GM12878 (cell line): ENCODE measurements around the gene KHNYN. TPM values are rescaled to one million over a fixed set of nuclear protein-coding genes. Genes with fewer than 3 reads are reported as not detected.

Experiments used
- ATAC-seq: fragments of 200-7000 bp; cut with Tn5 transposase; 3 replicates; pipeline ENCODE4 v1.9.1; 2020; ENCODE audit warnings: mild to moderate bottlenecking, moderate library complexity
- BruUV-seq: library from RNA; stranded (reverse); fragments of 400-500 nt; replicated peaks from 2 replicates; lab custom pipeline; 2021; lab: Mats Ljungman, UMichigan
- CTCF ChIA-PET: fragments of 300-600 bp; sonication (Branson Sonifier 250); formaldehyde crosslinking; extraction: SDS; loops from one replicate; lab custom pipeline; 2021; ENCODE audit warnings: inconsistent platforms; lab: Yijun Ruan, JAX
- POLR2A ChIA-PET: fragments of 350-600 bp; formaldehyde crosslinking; extraction: SDS; loops from one replicate; lab custom pipeline; 2021; ENCODE audit warnings: inconsistent platforms; lab: Charles Lee
- RAD21 ChIA-PET: fragments of 300-600 bp; sonication (Branson Sonifier 250); formaldehyde crosslinking; loops from one replicate; lab custom pipeline; 2023; ENCODE audit warnings: antibody characterized with exemption; ENCODE audit not compliant: unreplicated experiment; lab: Charles Lee
- SMC1A ChIA-PET: fragments of 300-600 bp; sonication (Branson Sonifier 250); formaldehyde crosslinking; loops from one replicate; lab custom pipeline; 2023; ENCODE audit not compliant: unreplicated experiment, uncharacterized antibody; lab: Charles Lee
- DNase-seq: peaks from one replicate; pipeline ENCODE4 v3.0.0-alpha.2; 2011; ENCODE audit warnings: low read depth, low spot score
- FAIRE-seq: peaks from 3 replicates; lab custom pipeline; 2011; peaks lifted over from hg19 to GRCh38; lab: Jason Lieb, UNC
- H2AFZ ChIP-seq: 2 replicates; pipeline ENCODE4 v1.6.0; 2011; ENCODE audit warnings: low read depth, low read length, control low read depth; ENCODE audit not compliant: control insufficient read depth
- H3K27ac ChIP-seq: 2 replicates; pipeline ENCODE4 v1.5.1; 2011; ENCODE audit warnings: control low read depth; ENCODE audit not compliant: control insufficient read depth, insufficient read depth
- H3K27me3 ChIP-seq, 2 experiments: replicated peaks in 1 of 2; 2 replicates each; pipeline versions ENCODE4 v1.6.0 to v1.6.1; 2011; ENCODE audit warnings: low read length in 1 of 2; ENCODE audit not compliant: control insufficient read depth in 2 of 2, insufficient read depth in 2 of 2
- H3K36me3 ChIP-seq, 2 experiments: 2 replicates each; pipeline ENCODE4 v1.5.1; 2011; ENCODE audit warnings: low read length in 1 of 2; ENCODE audit not compliant: control insufficient read depth in 2 of 2, insufficient read depth in 2 of 2
- H3K4me1 ChIP-seq: 2 replicates; pipeline ENCODE4 v1.6.1; 2011; ENCODE audit warnings: mild to moderate bottlenecking, low read length, moderate library complexity, mixed read lengths; ENCODE audit not compliant: control insufficient read depth, insufficient read depth
- H3K4me2 ChIP-seq: 2 replicates; pipeline ENCODE4 v1.6.0; 2011; ENCODE audit warnings: control low read depth; ENCODE audit not compliant: control insufficient read depth, insufficient read depth
- H3K4me3 ChIP-seq: fragments of 200-600 bp; sonication (generic); 2 replicates; pipeline ENCODE4 v1.5.1; 2016
- H3K79me2 ChIP-seq: 2 replicates; pipeline ENCODE4 v1.6.0; 2011; ENCODE audit warnings: low read length; ENCODE audit not compliant: control insufficient read depth, insufficient read depth
- H3K9ac ChIP-seq: 2 replicates; pipeline ENCODE4 v1.8.0; 2011; ENCODE audit warnings: low read length, control low read depth, mixed read lengths; ENCODE audit not compliant: control insufficient read depth, insufficient read depth
- H3K9me3 ChIP-seq: replicated peaks from 3 replicates; pipeline ENCODE4 v1.5.1; 2011; ENCODE audit warnings: mild to moderate bottlenecking, low read length; ENCODE audit not compliant: control insufficient read depth, insufficient read depth
- H4K20me1 ChIP-seq: 2 replicates; pipeline ENCODE4 v1.6.0; 2011; ENCODE audit not compliant: control insufficient read depth, insufficient read depth
- ATF7 ChIP-seq: fragments of 450-650 bp; IDR thresholded peaks from 2 replicates; pipeline ENCODE4 v1.6.1; 2016; ENCODE audit warnings: low read depth, mild to moderate bottlenecking
- CREB1 ChIP-seq: IDR thresholded peaks from 2 replicates; pipeline ENCODE4 v1.6.1; 2012; ENCODE audit warnings: low read depth, mild to moderate bottlenecking, inconsistent platforms
- EP300 ChIP-seq, 2 experiments: fragments of 150-350 bp in 1 of 2; IDR thresholded peaks; 2 replicates each; pipeline ENCODE4 v1.6.1; 2011 to 2012; ENCODE audit warnings: low read depth in 2 of 2, low read length in 2 of 2, borderline replicate concordance in 1 of 2, improper control_type of control experiment in 1 of 2, inconsistent platforms in 1 of 2; ENCODE audit not compliant: control insufficient read depth in 1 of 2
- NR2F1 ChIP-seq: fragments of 450-650 bp; conservative IDR thresholded peaks from 2 replicates; pipeline ENCODE4 v1.6.1; 2017; ENCODE audit warnings: mild to moderate bottlenecking
- RUNX3 ChIP-seq: IDR thresholded peaks from 2 replicates; pipeline ENCODE4 v1.6.1; 2012; ENCODE audit warnings: low read length, inconsistent platforms
- WGBS: methylation state at CpG from one replicate; pipeline ENCODE4 v1.1.6; 2016; ENCODE audit warnings: low lambda C conversion rate; ENCODE audit not compliant: insufficient replicate concordance, insufficient coverage; ENCODE audit errors: missing lambda C conversion rate; 5-methylcytosine and 5-hydroxymethylcytosine counted together
- in situ Hi-C: fragments of 300-500 bp; cut with MboI; formaldehyde crosslinking; loops from 9 replicates; pipeline ENCODE4 v1.14.3; 2018; ENCODE audit warnings: mixed read lengths
- intact Hi-C: fragments of 100-400 bp; cut with micrococcal nuclease; formaldehyde crosslinking; loops from one replicate; pipeline ENCODE4 v1.14.2; 2022; ENCODE audit not compliant: unreplicated experiment
- polyA plus RNA-seq, 11 experiments: library from polyadenylated mRNA; depleted of rRNA in 4 of 11; unstranded in 6 of 11; stranded (reverse) in 5 of 11; fragments of >200 nt; fragmentation: Nextera tagmentation in 4 of 11; fragmentation: Illumina TruSeq in 1 of 11; extraction: Ambion mirVana in 4 of 11; extraction: Trizol in 1 of 11; gene quantifications; 1 replicate in 1 of 11; 2 replicates in 10 of 11; pipeline versions ENCODE4 v1.2.1 to v1.2.3, GENCODE V29; 2011 to 2016; ENCODE audit warnings: inconsistent platforms in 2 of 11, missing spikeins in 2 of 11, low read depth in 1 of 11
- total RNA-seq, 4 experiments: library from RNA; depleted of rRNA in 3 of 4; stranded (reverse); fragments of >200 nt in 3 of 4; fragmentation: Illumina TruSeq in 1 of 4; extraction: Trizol in 1 of 4; gene quantifications; 2 replicates each; pipeline versions ENCODE4 v1.2.1 to v1.2.3, GENCODE V29; 2013 to 2021

The KHNYN gene
- total and polyA plus RNA-seq, 10 of the 15 experiments (the other 5 are each of a cell fraction or from before 2014, with no cell fraction given), result 1.4 to 34.7 (median 21.5) TPM

GRCh38 chr14:24483604-24484252, 54.0 kb downstream of the KHNYN start:
- ChIA-PET CTCF (interaction anchor here (0.8 to 1.6 kb wide), 6 partner anchors 52 to 196 kb away, joined by 3 to 7 read pairs (median 4); no protein-coding TSS in a partner anchor), RAD21 (interaction anchor here (0.7 kb wide), 1 partner anchor 120 kb away, joined by 3 read pairs; no protein-coding TSS in a partner anchor), POLR2A (no interaction called here), SMC1A (interaction anchor here (1.0 to 1.6 kb wide), 6 partner anchors 147 to 226 kb away, joined by 3 to 4 read pairs (median 3); no protein-coding TSS in a partner anchor)
- Histone ChIP-seq H3K4me2 (peak overlapping the region; percentile 60), H4K20me1 (no peaks in the 10 kb centered on the region), H2AFZ (peak overlapping the region; percentile 56), H3K4me3 (no peak overlapping the region), H3K9me3 (no peaks in the 10 kb centered on the region; the same call in 2 of the 3 replicates), H3K9ac (no peak overlapping the region; the same call in 1 of the 2 replicates), H3K79me2 (no peaks in the 10 kb centered on the region), H3K27ac (no peak overlapping the region), H3K36me3 (no peaks in the 10 kb centered on the region), H3K27me3 (no peaks in the 10 kb centered on the region), H3K4me1 (peaks cover 13% of the 10 kb centered on the region)
- WGBS, result 17% methylated on average over 4 of the region's 4 CpGs
- ATAC-seq, result peak; percentile 46
- intact Hi-C loops (loop anchor here (10.0 kb wide), 1 partner anchor 121 kb away; the partner anchor contains the start of gene GZMH), in situ Hi-C loops (no loop called here)
- BruUV-seq, result no TSS peak
- FAIRE-seq, result no peak
- TF ChIP-seq NR2F1 (no peak), RUNX3 (peak; percentile 83), CREB1 (no peak; the same call in 1 of the 2 replicates), ATF7 (0 out of 2 replicates have a peak, but pooled peaks have one; percentile 29), EP300 (IDR thresholded peaks at IDR 0.05; ENCODE audit: borderline replicate concordance in 1 of 2, control insufficient read depth in 1 of 2, low read depth in 2 of 2, low read length in 2 of 2) (no peak)
- DNase-seq, result no peak

Other genes with a start within 250 kb of the KHNYN start
Only the 7 nearest of the 25 such genes appear.
- 0.11 and 0.23 TPM in 2 replicates for gene ADCY4, start 94.9 kb upstream of the KHNYN start, total RNA-seq (2014; rRNA removed)
- gene ADCY4, start 94.9 kb upstream of the KHNYN start, total RNA-seq (2014; rRNA removed; fragmentation: Illumina TruSeq; extraction: Trizol), result 0.46 TPM in 1 of 2 replicates, not detected in the other
- 0.87 and 1.0 TPM in 2 replicates for gene ADCY4, start 94.9 kb upstream of the KHNYN start, total RNA-seq (2021)
- 0.09 and 0.34 TPM in 2 replicates for gene ADCY4, start 94.9 kb upstream of the KHNYN start, polyA plus RNA-seq (2011; rRNA removed)
- gene ADCY4, start 94.9 kb upstream of the KHNYN start, polyA plus RNA-seq (2014; fragmentation: Illumina TruSeq; extraction: Trizol), result 0.21 and 0.60 TPM in 2 replicates
- under 1 TPM; 0.05 to 0.11 TPM for gene ADCY4, start 94.9 kb upstream of the KHNYN start, polyA plus RNA-seq (2014; fragmentation: Nextera tagmentation; extraction: Ambion mirVana)
- gene ADCY4, start 94.9 kb upstream of the KHNYN start, polyA plus RNA-seq (2014; rRNA removed), result 0.19 and 1.1 TPM in 2 replicates
- gene ADCY4, start 94.9 kb upstream of the KHNYN start, polyA plus RNA-seq (2016; fragmentation: Nextera tagmentation; extraction: Ambion mirVana), result under 1 TPM; 0.21 to 0.33 TPM
- gene RIPK3, start 90.0 kb upstream of the KHNYN start, total RNA-seq (2014; rRNA removed), result 10.7 and 11.6 TPM in 2 replicates
- gene RIPK3, start 90.0 kb upstream of the KHNYN start, total RNA-seq (2014; rRNA removed; fragmentation: Illumina TruSeq; extraction: Trizol), result 8.3 and 8.6 TPM in 2 replicates
- gene RIPK3, start 90.0 kb upstream of the KHNYN start, total RNA-seq (2021), result 11.2 and 12.8 TPM in 2 replicates
- 4.4 and 6.5 TPM in 2 replicates for gene RIPK3, start 90.0 kb upstream of the KHNYN start, polyA plus RNA-seq (2011; rRNA removed)
- 7.4 and 8.3 TPM in 2 replicates for gene RIPK3, start 90.0 kb upstream of the KHNYN start, polyA plus RNA-seq (2014; fragmentation: Illumina TruSeq; extraction: Trizol)
- gene RIPK3, start 90.0 kb upstream of the KHNYN start, polyA plus RNA-seq (2014; fragmentation: Nextera tagmentation; extraction: Ambion mirVana), result 1 to 10 TPM; 2.0 to 2.7 TPM
- 13.6 and 17.1 TPM in 2 replicates for gene RIPK3, start 90.0 kb upstream of the KHNYN start, polyA plus RNA-seq (2014; rRNA removed)
- 1 to 10 TPM; 7.5 to 8.0 TPM for gene RIPK3, start 90.0 kb upstream of the KHNYN start, polyA plus RNA-seq (2016; fragmentation: Nextera tagmentation; extraction: Ambion mirVana)
- gene NFATC4, start 61.8 kb upstream of the KHNYN start, total RNA-seq (2014; rRNA removed), result 7.0 and 7.1 TPM in 2 replicates
- 2.2 and 4.1 TPM in 2 replicates for gene NFATC4, start 61.8 kb upstream of the KHNYN start, total RNA-seq (2014; rRNA removed; fragmentation: Illumina TruSeq; extraction: Trizol)
- 13.5 and 19.2 TPM in 2 replicates for gene NFATC4, start 61.8 kb upstream of the KHNYN start, total RNA-seq (2021)
- gene NFATC4, start 61.8 kb upstream of the KHNYN start, polyA plus RNA-seq (2011; rRNA removed), result 4.5 and 5.6 TPM in 2 replicates
- 4.8 and 5.3 TPM in 2 replicates for gene NFATC4, start 61.8 kb upstream of the KHNYN start, polyA plus RNA-seq (2014; fragmentation: Illumina TruSeq; extraction: Trizol)
- 1 to 10 TPM in 1 of 2 experiments, under 1 TPM in 1; 0.97 to 4.5 TPM for gene NFATC4, start 61.8 kb upstream of the KHNYN start, polyA plus RNA-seq (2014; fragmentation: Nextera tagmentation; extraction: Ambion mirVana)
- gene NFATC4, start 61.8 kb upstream of the KHNYN start, polyA plus RNA-seq (2014; rRNA removed), result 14.3 and 15.3 TPM in 2 replicates
- gene NFATC4, start 61.8 kb upstream of the KHNYN start, polyA plus RNA-seq (2016; fragmentation: Nextera tagmentation; extraction: Ambion mirVana), result 1 to 10 TPM; 2.0 to 2.9 TPM
- gene NYNRIN, start 31.0 kb upstream of the KHNYN start, total RNA-seq (2014; rRNA removed), result not detected in 2 replicates
- not detected in 2 replicates for gene NYNRIN, start 31.0 kb upstream of the KHNYN start, total RNA-seq (2014; rRNA removed; fragmentation: Illumina TruSeq; extraction: Trizol)
- 0.05 and 0.15 TPM in 2 replicates for gene NYNRIN, start 31.0 kb upstream of the KHNYN start, total RNA-seq (2021)
- 0.01 TPM in 1 of 2 replicates, not detected in the other for gene NYNRIN, start 31.0 kb upstream of the KHNYN start, polyA plus RNA-seq (2011; rRNA removed)
- gene NYNRIN, start 31.0 kb upstream of the KHNYN start, polyA plus RNA-seq (2014; fragmentation: Illumina TruSeq; extraction: Trizol), result under 0.01 TPM in 1 of 2 replicates, not detected in the other
- not detected for gene NYNRIN, start 31.0 kb upstream of the KHNYN start, polyA plus RNA-seq (2014; fragmentation: Nextera tagmentation; extraction: Ambion mirVana)
- gene NYNRIN, start 31.0 kb upstream of the KHNYN start, polyA plus RNA-seq (2014; rRNA removed), result 0.01 and 0.05 TPM in 2 replicates
- under 1 TPM in 1 of 2 experiments, not detected in 1; 0.01 TPM for gene NYNRIN, start 31.0 kb upstream of the KHNYN start, polyA plus RNA-seq (2016; fragmentation: Nextera tagmentation; extraction: Ambion mirVana)
- 0.51 and 0.71 TPM in 2 replicates for gene CBLN3, start 286 bp upstream of the KHNYN start, total RNA-seq (2014; rRNA removed)
- 1.1 and 1.3 TPM in 2 replicates for gene CBLN3, start 286 bp upstream of the KHNYN start, total RNA-seq (2014; rRNA removed; fragmentation: Illumina TruSeq; extraction: Trizol)
- gene CBLN3, start 286 bp upstream of the KHNYN start, total RNA-seq (2021), result 2.8 and 3.8 TPM in 2 replicates
- 4.6 and 4.9 TPM in 2 replicates for gene CBLN3, start 286 bp upstream of the KHNYN start, polyA plus RNA-seq (2011; rRNA removed)
- gene CBLN3, start 286 bp upstream of the KHNYN start, polyA plus RNA-seq (2014; fragmentation: Illumina TruSeq; extraction: Trizol), result 1.3 and 1.8 TPM in 2 replicates
- under 1 TPM; 0.16 to 0.35 TPM for gene CBLN3, start 286 bp upstream of the KHNYN start, polyA plus RNA-seq (2014; fragmentation: Nextera tagmentation; extraction: Ambion mirVana)
- 2.5 and 2.9 TPM in 2 replicates for gene CBLN3, start 286 bp upstream of the KHNYN start, polyA plus RNA-seq (2014; rRNA removed)
- gene CBLN3, start 286 bp upstream of the KHNYN start, polyA plus RNA-seq (2016; fragmentation: Nextera tagmentation; extraction: Ambion mirVana), result 1 to 10 TPM in 1 of 2 experiments, under 1 TPM in 1; 0.37 to 1.4 TPM
- gene SDR39U1, start 12.8 kb downstream of the KHNYN start, total RNA-seq (2014; rRNA removed), result 31.7 and 32.7 TPM in 2 replicates
- 22.4 and 23.3 TPM in 2 replicates for gene SDR39U1, start 12.8 kb downstream of the KHNYN start, total RNA-seq (2014; rRNA removed; fragmentation: Illumina TruSeq; extraction: Trizol)
- gene SDR39U1, start 12.8 kb downstream of the KHNYN start, total RNA-seq (2021), result 55.1 and 64.1 TPM in 2 replicates
- 33.5 and 44.3 TPM in 2 replicates for gene SDR39U1, start 12.8 kb downstream of the KHNYN start, polyA plus RNA-seq (2011; rRNA removed)
- gene SDR39U1, start 12.8 kb downstream of the KHNYN start, polyA plus RNA-seq (2014; fragmentation: Illumina TruSeq; extraction: Trizol), result 27.3 and 40.1 TPM in 2 replicates
- 10 to 100 TPM; 14.0 to 26.4 TPM for gene SDR39U1, start 12.8 kb downstream of the KHNYN start, polyA plus RNA-seq (2014; fragmentation: Nextera tagmentation; extraction: Ambion mirVana)
- gene SDR39U1, start 12.8 kb downstream of the KHNYN start, polyA plus RNA-seq (2014; rRNA removed), result 85.2 and 88.9 TPM in 2 replicates
- 10 to 100 TPM; 83.7 to 89.3 TPM for gene SDR39U1, start 12.8 kb downstream of the KHNYN start, polyA plus RNA-seq (2016; fragmentation: Nextera tagmentation; extraction: Ambion mirVana)
- not detected in 2 replicates for gene CMA1, start 78.3 kb downstream of the KHNYN start, total RNA-seq (2014; rRNA removed)
- gene CMA1, start 78.3 kb downstream of the KHNYN start, total RNA-seq (2014; rRNA removed; fragmentation: Illumina TruSeq; extraction: Trizol), result not detected in 2 replicates
- gene CMA1, start 78.3 kb downstream of the KHNYN start, total RNA-seq (2021), result not detected in 2 replicates
- gene CMA1, start 78.3 kb downstream of the KHNYN start, polyA plus RNA-seq (2011; rRNA removed), result not detected in 2 replicates
- gene CMA1, start 78.3 kb downstream of the KHNYN start, polyA plus RNA-seq (2014; fragmentation: Illumina TruSeq; extraction: Trizol), result not detected in 2 replicates
- not detected for gene CMA1, start 78.3 kb downstream of the KHNYN start, polyA plus RNA-seq (2014; fragmentation: Nextera tagmentation; extraction: Ambion mirVana)
- gene CMA1, start 78.3 kb downstream of the KHNYN start, polyA plus RNA-seq (2014; rRNA removed), result not detected in 2 replicates
- not detected for gene CMA1, start 78.3 kb downstream of the KHNYN start, polyA plus RNA-seq (2016; fragmentation: Nextera tagmentation; extraction: Ambion mirVana)